ENCODE data around the gene TRPV2. TPM values are rescaled to one million over a fixed set of nuclear protein-coding genes. Genes with fewer than 3 reads are reported as not detected.
A peak's percentile ranks its signal among the peaks of the same experiment; 100 is the strongest.
"Not testable (repeated sequence)": the region's sequence is repeated elsewhere in the genome, so short reads cannot be mapped to it uniquely, and the experiment has no call there.

Gene TRPV2
- total and polyA plus RNA-seq, 9 of the 15 experiments (the other 6 are each of a cell fraction or from before 2014, with no cell fraction given), result 10.0 to 97.5 (median 30.3) TPM

DNA sequence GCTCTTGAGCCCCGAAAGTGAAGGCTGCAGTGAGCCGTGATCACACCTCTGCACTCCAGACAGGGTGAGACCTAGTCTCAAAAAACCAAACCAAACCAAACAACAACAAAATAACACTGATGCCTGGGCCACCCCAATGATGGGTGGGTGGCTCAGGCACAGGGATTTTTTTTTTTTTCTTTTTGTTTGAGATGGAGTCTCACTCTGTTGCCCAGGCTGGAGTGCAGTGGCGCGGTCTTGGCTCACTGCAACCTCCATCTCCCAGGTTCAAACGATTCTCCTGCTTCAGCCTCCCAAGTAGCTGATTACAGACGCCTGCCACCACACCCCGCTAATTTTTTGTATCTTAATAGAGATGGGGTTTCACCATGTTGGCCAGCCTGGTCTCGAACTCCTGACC is 36.9 kb downstream of the TRPV2 start:
- H3K9me1 ChIP-seq (ENCODE audit: control insufficient read depth, insufficient read depth, low read length); H3K9me3 ChIP-seq (replicated peaks; ENCODE audit: control insufficient read depth, insufficient read depth, low read depth, low read length); H3K27me3 ChIP-seq (ENCODE audit: control insufficient read depth in 2 of 2, insufficient read depth in 2 of 2, low read length in 2 of 2); H3K27ac ChIP-seq (ENCODE audit: extremely low read depth, low read depth, low read length); BruUV-seq (replicated peaks); ATAC-seq; DNase-seq (ENCODE audit: extremely low read depth in 1 of 4, low spot score in 3 of 4); FAIRE-seq; H3K4me3 ChIP-seq; H3K4me2 ChIP-seq (ENCODE audit: insufficient read depth, low read length); H3K9ac ChIP-seq (ENCODE audit: insufficient read depth in 1 of 2, low read depth in 2 of 2, low read length in 2 of 2); H2AFZ ChIP-seq (ENCODE audit: low read depth, low read length); H3K79me2 ChIP-seq (ENCODE audit: control insufficient read depth, insufficient read depth, low read length): not testable (repeated sequence)
- Histone ChIP-seq H4K20me1 (replicated peaks; ENCODE audit: control insufficient read depth, insufficient read depth, low read length) (peaks cover 26% of the 10 kb centered on the region), H3K4me1 (replicated peaks in 1 of 2; ENCODE audit: control insufficient read depth in 2 of 2, insufficient read depth in 2 of 2, low read length in 2 of 2) (peaks cover 0 to 13% of the 10 kb centered on the region in 2 experiments; a peak in 2 of 5 replicates), H3K36me3 (ENCODE audit: control insufficient read depth, insufficient read depth, low read length) (peaks cover 40% of the 10 kb centered on the region; the same call in 2 of the 3 replicates)
- CTCF ChIA-PET (ENCODE audit: low intra/inter-chr PET ratio), result interaction anchor here (0.6 to 1.9 kb wide), 2 partner anchors 52 to 69 kb away, joined by 4 to 7 read pairs; no protein-coding TSS in a partner anchor
- intact Hi-C loops (cut with micrococcal nuclease), result loop anchor here (2.0 to 10.0 kb wide), 2 partner anchors 69 to 87 kb away; no protein-coding TSS in a partner anchor
- POLR2A ChIA-PET, result interaction anchor here (0.8 to 4.5 kb wide), 2 partner anchors 9 to 11 kb away, joined by 3 to 31 read pairs; no protein-coding TSS in a partner anchor
- WGBS (ENCODE audit: insufficient coverage, low coverage, missing lambda C conversion rate), result 90% methylated on average over 5 of the region's 8 CpGs
- TF ChIP-seq ZNF121 (CRISPR knock-in tag; conservative IDR thresholded peaks at IDR 0.05), result 0 out of 2 replicates have a peak, but pooled peaks have one; percentile 15
- in situ Hi-C loops (cut with MboI), result loop anchor here (5.0 kb wide), 1 partner anchor 75 kb away; no protein-coding TSS in a partner anchor

DNA sequence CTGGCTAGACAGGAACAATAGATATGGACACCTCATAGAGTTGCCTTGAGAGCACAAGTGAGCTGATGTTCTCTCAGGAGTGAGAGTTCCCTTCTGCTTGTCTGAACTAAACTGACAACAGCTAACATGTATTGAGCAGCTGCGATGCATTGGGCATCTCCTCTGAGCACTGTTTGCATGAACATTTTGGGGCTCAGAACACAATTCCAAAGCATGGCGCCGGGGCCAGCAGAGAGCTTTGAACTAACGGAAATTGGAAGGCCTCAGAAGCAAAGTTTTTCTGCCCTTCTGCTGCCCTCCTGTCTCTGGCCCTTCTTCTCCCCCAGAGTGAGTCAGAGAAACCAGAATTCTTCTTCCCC is 38.1 kb downstream of the TRPV2 start:
- peaks cover 29% of the 10 kb centered on the region; the same call in 2 of the 3 replicates for H3K36me3 ChIP-seq (ENCODE audit: control insufficient read depth, insufficient read depth, low read length)
- no peak overlapping the region for H2AFZ ChIP-seq (ENCODE audit: low read depth, low read length)
- H3K27me3 ChIP-seq (ENCODE audit: control insufficient read depth in 2 of 2, insufficient read depth in 2 of 2, low read length in 2 of 2), result no peaks in the 10 kb centered on the region
- no peak for DNase-seq (ENCODE audit: extremely low read depth in 1 of 4, low spot score in 3 of 4)
- H3K4me2 ChIP-seq (ENCODE audit: insufficient read depth, low read length), result no peak overlapping the region
- 89% methylated on average over 4 of the region's 4 CpGs for WGBS (ENCODE audit: insufficient coverage, low coverage, missing lambda C conversion rate)
- no peaks in the 10 kb centered on the region for H3K79me2 ChIP-seq (ENCODE audit: control insufficient read depth, insufficient read depth, low read length)
- H3K9ac ChIP-seq (ENCODE audit: insufficient read depth in 1 of 2, low read depth in 2 of 2, low read length in 2 of 2), result no peak overlapping the region
- H3K9me1 ChIP-seq (ENCODE audit: control insufficient read depth, insufficient read depth, low read length), result no peaks in the 10 kb centered on the region
- in situ Hi-C loops (cut with MboI) (loop anchor here (5.0 kb wide), 1 partner anchor 74 kb away; no protein-coding TSS in a partner anchor), intact Hi-C loops (cut with micrococcal nuclease) (loop anchor here (2.0 to 10.0 kb wide), 2 partner anchors 67 to 89 kb away; no protein-coding TSS in a partner anchor)
- no peaks in the 10 kb centered on the region for H3K9me3 ChIP-seq (replicated peaks; ENCODE audit: control insufficient read depth, insufficient read depth, low read depth, low read length)
- CTCF ChIA-PET (ENCODE audit: low intra/inter-chr PET ratio), result interaction anchor here (0.6 to 1.9 kb wide), 2 partner anchors 64 to 68 kb away, joined by 3 to 7 read pairs; no protein-coding TSS in a partner anchor
- BruUV-seq (replicated peaks), result no TSS peak
- H3K27ac ChIP-seq (ENCODE audit: extremely low read depth, low read depth, low read length), result no peak overlapping the region
- POLR2A ChIA-PET, result interaction anchor here (0.6 to 4.5 kb wide), 2 partner anchors 13 to 190 kb away, joined by 3 to 31 read pairs; no protein-coding TSS in a partner anchor
- peaks cover 0 to 8% of the 10 kb centered on the region in 2 experiments; a peak in 2 of 5 replicates for H3K4me1 ChIP-seq (replicated peaks in 1 of 2; ENCODE audit: control insufficient read depth in 2 of 2, insufficient read depth in 2 of 2, low read length in 2 of 2)
- H4K20me1 ChIP-seq (replicated peaks; ENCODE audit: control insufficient read depth, insufficient read depth, low read length), result peaks cover 18% of the 10 kb centered on the region; the same call in 1 of the 2 replicates
- FAIRE-seq, result no peak
- H3K4me3 ChIP-seq, result no peak overlapping the region
- TF ChIP-seq CEBPB (tag; IDR thresholded peaks at IDR 0.05), result no peak
- no peak for TF ChIP-seq PRPF4 (IDR thresholded peaks at IDR 0.05; ENCODE audit: insufficient read depth, low read depth, low read length, poor library complexity, severe bottlenecking)
- TF ChIP-seq, protein P1, sequence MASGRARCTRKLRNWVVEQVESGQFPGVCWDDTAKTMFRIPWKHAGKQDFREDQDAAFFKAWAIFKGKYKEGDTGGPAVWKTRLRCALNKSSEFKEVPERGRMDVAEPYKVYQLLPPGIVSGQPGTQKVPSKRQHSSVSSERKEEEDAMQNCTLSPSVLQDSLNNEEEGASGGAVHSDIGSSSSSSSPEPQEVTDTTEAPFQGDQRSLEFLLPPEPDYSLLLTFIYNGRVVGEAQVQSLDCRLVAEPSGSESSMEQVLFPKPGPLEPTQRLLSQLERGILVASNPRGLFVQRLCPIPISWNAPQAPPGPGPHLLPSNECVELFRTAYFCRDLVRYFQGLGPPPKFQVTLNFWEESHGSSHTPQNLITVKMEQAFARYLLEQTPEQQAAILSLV (tag; IDR thresholded peaks at IDR 0.05), result no peak
- no peak for TF ChIP-seq NFATC3 (IDR thresholded peaks at IDR 0.05)
- no peak for TF ChIP-seq MXI1 (IDR thresholded peaks at IDR 0.05; ENCODE audit: low read depth, low read length)
- TF ChIP-seq HMGN3 (IDR thresholded peaks at IDR 0.05; ENCODE audit: borderline replicate concordance, extremely low read depth, insufficient read length, low read depth, low read length), result no peak
- TF ChIP-seq CHD2 (IDR thresholded peaks at IDR 0.05; ENCODE audit: low read depth, low read length), result no peak
- TF ChIP-seq, protein P2, sequence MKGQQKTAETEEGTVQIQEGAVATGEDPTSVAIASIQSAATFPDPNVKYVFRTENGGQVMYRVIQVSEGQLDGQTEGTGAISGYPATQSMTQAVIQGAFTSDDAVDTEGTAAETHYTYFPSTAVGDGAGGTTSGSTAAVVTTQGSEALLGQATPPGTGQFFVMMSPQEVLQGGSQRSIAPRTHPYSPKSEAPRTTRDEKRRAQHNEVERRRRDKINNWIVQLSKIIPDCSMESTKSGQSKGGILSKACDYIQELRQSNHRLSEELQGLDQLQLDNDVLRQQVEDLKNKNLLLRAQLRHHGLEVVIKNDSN (CRISPR knock-in tag; IDR thresholded peaks at IDR 0.05), result no peak
- TF ChIP-seq, protein P3, sequence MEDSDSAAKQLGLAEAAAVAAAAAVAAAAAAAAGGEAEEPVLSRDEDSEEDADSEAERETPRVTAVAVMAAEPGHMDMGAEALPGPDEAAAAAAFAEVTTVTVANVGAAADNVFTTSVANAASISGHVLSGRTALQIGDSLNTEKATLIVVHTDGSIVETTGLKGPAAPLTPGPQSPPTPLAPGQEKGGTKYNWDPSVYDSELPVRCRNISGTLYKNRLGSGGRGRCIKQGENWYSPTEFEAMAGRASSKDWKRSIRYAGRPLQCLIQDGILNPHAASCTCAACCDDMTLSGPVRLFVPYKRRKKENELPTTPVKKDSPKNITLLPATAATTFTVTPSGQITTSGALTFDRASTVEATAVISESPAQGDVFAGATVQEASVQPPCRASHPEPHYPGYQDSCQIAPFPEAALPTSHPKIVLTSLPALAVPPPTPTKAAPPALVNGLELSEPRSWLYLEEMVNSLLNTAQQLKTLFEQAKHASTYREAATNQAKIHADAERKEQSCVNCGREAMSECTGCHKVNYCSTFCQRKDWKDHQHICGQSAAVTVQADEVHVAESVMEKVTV (CRISPR knock-in tag; IDR thresholded peaks at IDR 0.05), result no peak
- ATAC-seq, result no peak
